Hematopoietic multipotent progenitor cell treated with erythropoietin and hydrocortisone succinate and interleukin-3 and kit ligand, for 6 days (in vitro differentiated cells): Measurements from ENCODE around the gene RGL3.
"Not testable (repeated sequence)": the region's sequence is repeated elsewhere in the genome, so short reads cannot be mapped to it uniquely, and the experiment has no call there.

ENCODE experiments used
- DNase-seq: peaks from one replicate; pipeline ENCODE4 v3.0.0-alpha.2; 2015

The RGL3 gene

GRCh38 chr19:11448410-11448809 is 29.3 kb upstream of the RGL3 start:
- no peak for DNase-seq

- no peak for DNase-seq
Measured at GRCh38 chr19:11447347-11448262, 28.5 kb upstream of the RGL3 start.

- peak; percentile 61 for DNase-seq
Measured at GRCh38 chr19:11446652-11447301, 27.7 kb upstream of the RGL3 start.

GRCh38 chr19:11446271-11446651 is 27.1 kb upstream of the RGL3 start:
- DNase-seq: no peak

- no peak for DNase-seq
Measured at GRCh38 chr19:11445141-11445540, 26.0 kb upstream of the RGL3 start.

GRCh38 chr19:11444059-11444458 is 24.9 kb upstream of the RGL3 start:
- no peak for DNase-seq

GRCh38 chr19:11437955-11438354 is 18.8 kb upstream of the RGL3 start:
- DNase-seq: no peak

- DNase-seq: peak; percentile 55
Measured at GRCh38 chr19:11435833-11436313, 16.8 kb upstream of the RGL3 start.

- peak; percentile 100 for DNase-seq
Measured at GRCh38 chr19:11435057-11435832, 16.1 kb upstream of the RGL3 start, which contains the start of the genes ODAD3 and PRKCSH. Gene ODAD3, minus strand, starts transcription at chr19:11435121. Its CDS starts 105 bp downstream, at chr19:11435016. Gene PRKCSH, plus strand, starts transcription at chr19:11435635. Its CDS starts 483 bp downstream, at chr19:11436118.

- DNase-seq: no peak
Measured at GRCh38 chr19:11434703-11435056, 15.6 kb upstream of the RGL3 start.

- DNase-seq: not testable (repeated sequence)
Measured at GRCh38 chr19:11433526-11433925, 14.4 kb upstream of the RGL3 start.

- no peak for DNase-seq
Measured at GRCh38 chr19:11426656-11427055, 7.5 kb upstream of the RGL3 start.

GRCh38 chr19:11425719-11426457 is 6.8 kb upstream of the RGL3 start:
- no peak for DNase-seq

GRCh38 chr19:11423791-11424181 is 4.7 kb upstream of the RGL3 start:
- no peak for DNase-seq

- peak; percentile 30 for DNase-seq
Measured at GRCh38 chr19:11423164-11423790, 4.2 kb upstream of the RGL3 start.

GRCh38 chr19:11422163-11423065 is 3.3 kb upstream of the RGL3 start:
- DNase-seq: peak; percentile 61

GRCh38 chr19:11421371-11422098 is 2.4 kb upstream of the RGL3 start:
- DNase-seq: peak; percentile 43

GRCh38 chr19:11420429-11421370 is 1.6 kb upstream of the RGL3 start:
- peak; percentile 13 for DNase-seq

GRCh38 chr19:11418094-11418548 is 993 bp downstream of the RGL3 start:
- no peak for DNase-seq
